ENCODE measurements around the gene VEGFD. TPM values are rescaled to one million over a fixed set of nuclear protein-coding genes. Genes with fewer than 3 reads are reported as not detected.
A peak's percentile ranks its signal among the peaks of the same experiment; 100 is the strongest.

The VEGFD gene
- polyA plus RNA-seq, 2 of the 4 experiments (the other 2 are of a cell fraction) = 0.57 to 1.8 TPM

DNA sequence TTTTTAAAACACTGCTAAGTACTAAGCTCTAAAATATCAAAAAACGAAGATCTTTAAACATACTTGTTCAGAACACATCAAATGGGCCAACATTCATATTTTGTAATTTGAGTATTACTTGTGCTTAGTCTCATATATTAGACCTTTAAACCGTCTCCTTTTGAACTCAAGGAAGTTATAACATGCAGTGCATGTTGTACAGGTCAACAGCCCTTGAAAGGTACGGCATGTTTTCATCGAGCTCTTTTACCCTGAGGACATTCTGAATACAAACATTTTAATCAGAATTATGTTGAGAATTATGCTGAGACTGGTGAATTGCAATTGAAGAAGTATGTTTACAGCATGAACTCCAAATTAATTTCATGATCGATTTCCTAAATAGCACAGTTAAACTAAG is 61.7 kb downstream of the VEGFD start:
- Histone ChIP-seq H3K9me3 (no peaks in the 10 kb centered on the region), H3K4me1 (no peaks in the 10 kb centered on the region), H3K27ac (no peak overlapping the region), H3K4me2 (no peak overlapping the region), H3K4me3 (no peak overlapping the region)
- no peak for DNase-seq (ENCODE audit: low read depth in 1 of 2, low spot score in 1 of 2)
- 90% methylated on average over 5 of the region's 5 CpGs for WGBS (ENCODE audit: missing lambda C conversion rate)
- ATAC-seq = no peak
- TF ChIP-seq JUNB (IDR thresholded peaks at IDR 0.05) (no peak), SMC3 (IDR thresholded peaks at IDR 0.05) (no peak), FOSB (CRISPR knock-in tag; IDR thresholded peaks at IDR 0.05) (no peak)
- TF ChIP-seq, protein P1, sequence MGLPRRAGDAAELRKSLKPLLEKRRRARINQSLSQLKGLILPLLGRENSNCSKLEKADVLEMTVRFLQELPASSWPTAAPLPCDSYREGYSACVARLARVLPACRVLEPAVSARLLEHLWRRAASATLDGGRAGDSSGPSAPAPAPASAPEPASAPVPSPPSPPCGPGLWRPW (IDR thresholded peaks at IDR 0.05) = no peak
- ChIA-PET POLR2A (no interaction called here), CTCF (no interaction called here)
- peak; percentile 96 for FAIRE-seq

DNA sequence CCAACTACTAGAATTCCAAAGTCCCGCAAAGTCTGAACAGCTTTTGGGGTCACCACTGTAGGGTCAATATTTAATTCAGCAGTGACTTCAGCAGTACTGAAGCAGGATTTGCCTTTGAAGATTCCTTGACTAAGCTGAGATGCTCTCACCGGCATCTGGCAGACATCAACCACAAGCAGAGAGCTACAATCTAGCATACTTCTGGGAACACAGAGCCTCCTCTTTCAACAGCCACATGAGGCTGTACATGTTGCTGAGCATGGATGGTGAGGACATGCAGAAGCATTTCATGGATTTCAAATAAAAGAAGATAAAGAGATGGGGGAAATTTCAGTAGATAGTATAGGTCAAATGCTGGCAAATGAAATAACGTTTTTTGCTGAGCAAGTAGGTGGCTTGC is 62.1 kb downstream of the VEGFD start:
- CTCF ChIA-PET = no interaction called here
- POLR2A ChIA-PET = no interaction called here
- TF ChIP-seq ZSCAN20 (CRISPR knock-in tag; IDR thresholded peaks at IDR 0.05) = no peak
- no peak for TF ChIP-seq MAFK (IDR thresholded peaks at IDR 0.05; ENCODE audit: partially characterized antibody)
- no peak for TF ChIP-seq ZC3H11A (IDR thresholded peaks at IDR 0.05)
- TF ChIP-seq CBX8 (IDR thresholded peaks at IDR 0.05) = no peak
- no peak for TF ChIP-seq KDM1A (IDR thresholded peaks at IDR 0.05; ENCODE audit: low read depth)
- no peak for TF ChIP-seq TP53 (CRISPR knock-in tag; IDR thresholded peaks at IDR 0.05)
- TF ChIP-seq, protein P2, sequence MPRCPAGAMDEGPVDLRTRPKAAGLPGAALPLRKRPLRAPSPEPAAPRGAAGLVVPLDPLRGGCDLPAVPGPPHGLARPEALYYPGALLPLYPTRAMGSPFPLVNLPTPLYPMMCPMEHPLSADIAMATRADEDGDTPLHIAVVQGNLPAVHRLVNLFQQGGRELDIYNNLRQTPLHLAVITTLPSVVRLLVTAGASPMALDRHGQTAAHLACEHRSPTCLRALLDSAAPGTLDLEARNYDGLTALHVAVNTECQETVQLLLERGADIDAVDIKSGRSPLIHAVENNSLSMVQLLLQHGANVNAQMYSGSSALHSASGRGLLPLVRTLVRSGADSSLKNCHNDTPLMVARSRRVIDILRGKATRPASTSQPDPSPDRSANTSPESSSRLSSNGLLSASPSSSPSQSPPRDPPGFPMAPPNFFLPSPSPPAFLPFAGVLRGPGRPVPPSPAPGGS (IDR thresholded peaks at IDR 0.05) = no peak
- no peak for TF ChIP-seq FOSL2 (IDR thresholded peaks at IDR 0.05)
- no peak for TF ChIP-seq FOSL2 (CRISPR knock-in tag; IDR thresholded peaks at IDR 0.05)
- no peak for TF ChIP-seq FOXS1 (CRISPR knock-in tag; IDR thresholded peaks at IDR 0.05)
- no peak for TF ChIP-seq TFCP2L1 (CRISPR knock-in tag; IDR thresholded peaks at IDR 0.05)
- TF ChIP-seq HOXB13 (CRISPR knock-in tag; IDR thresholded peaks at IDR 0.05; ENCODE audit: low read depth) = no peak
- TF ChIP-seq, protein P3, sequence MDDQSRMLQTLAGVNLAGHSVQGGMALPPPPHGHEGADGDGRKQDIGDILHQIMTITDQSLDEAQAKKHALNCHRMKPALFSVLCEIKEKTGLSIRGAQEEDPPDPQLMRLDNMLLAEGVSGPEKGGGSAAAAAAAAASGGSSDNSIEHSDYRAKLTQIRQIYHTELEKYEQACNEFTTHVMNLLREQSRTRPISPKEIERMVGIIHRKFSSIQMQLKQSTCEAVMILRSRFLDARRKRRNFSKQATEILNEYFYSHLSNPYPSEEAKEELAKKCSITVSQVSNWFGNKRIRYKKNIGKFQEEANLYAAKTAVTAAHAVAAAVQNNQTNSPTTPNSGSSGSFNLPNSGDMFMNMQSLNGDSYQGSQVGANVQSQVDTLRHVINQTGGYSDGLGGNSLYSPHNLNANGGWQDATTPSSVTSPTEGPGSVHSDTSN (IDR thresholded peaks at IDR 0.05) = no peak
- no peak for TF ChIP-seq FOSB (CRISPR knock-in tag; IDR thresholded peaks at IDR 0.05)
- TF ChIP-seq RFX5 (IDR thresholded peaks at IDR 0.05) = no peak
- TF ChIP-seq, protein P4, sequence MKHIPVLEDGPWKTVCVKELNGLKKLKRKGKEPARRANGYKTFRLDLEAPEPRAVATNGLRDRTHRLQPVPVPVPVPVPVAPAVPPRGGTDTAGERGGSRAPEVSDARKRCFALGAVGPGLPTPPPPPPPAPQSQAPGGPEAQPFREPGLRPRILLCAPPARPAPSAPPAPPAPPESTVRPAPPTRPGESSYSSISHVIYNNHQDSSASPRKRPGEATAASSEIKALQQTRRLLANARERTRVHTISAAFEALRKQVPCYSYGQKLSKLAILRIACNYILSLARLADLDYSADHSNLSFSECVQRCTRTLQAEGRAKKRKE (CRISPR knock-in tag; IDR thresholded peaks at IDR 0.05; ENCODE audit: low read depth) = no peak
- TF ChIP-seq HEYL (CRISPR knock-in tag; IDR thresholded peaks at IDR 0.05) = no peak
- no peak for TF ChIP-seq KDM5A (IDR thresholded peaks at IDR 0.05)
- DNase-seq (ENCODE audit: low read depth in 1 of 2, low spot score in 1 of 2) = no peak
- ATAC-seq = no peak
- FAIRE-seq = no peak
- 78% methylated on average over 2 of the region's 3 CpGs for WGBS (ENCODE audit: missing lambda C conversion rate)
- Histone ChIP-seq H3K27ac (no peak overlapping the region), H3K4me3 (no peak overlapping the region), H3K9me3 (no peaks in the 10 kb centered on the region), H3K4me2 (no peak overlapping the region), H3K4me1 (no peaks in the 10 kb centered on the region)

DNA sequence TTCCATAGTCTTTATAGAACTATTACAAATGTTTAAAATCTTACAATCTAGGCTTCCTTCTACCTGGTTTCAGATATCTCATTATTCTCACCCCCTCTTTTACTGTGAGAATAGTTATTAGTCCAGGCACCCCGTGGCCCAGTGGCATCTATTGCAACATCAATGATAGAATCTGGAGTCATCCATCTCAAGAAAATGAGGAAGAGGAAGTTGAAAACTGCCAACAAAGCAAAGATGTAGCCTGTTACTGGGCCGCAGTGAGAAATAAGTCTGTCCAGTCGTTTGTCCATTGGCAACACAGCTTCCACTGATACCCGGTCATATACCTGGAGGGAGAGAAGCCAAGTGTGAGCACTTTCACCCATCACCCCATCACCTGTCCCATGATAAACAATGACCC is 62.8 kb downstream of the VEGFD start:
- no peaks in the 10 kb centered on the region for H3K4me1 ChIP-seq
- DNase-seq (ENCODE audit: low read depth in 1 of 2, low spot score in 1 of 2) (no peak), ATAC-seq (no peak), FAIRE-seq (no peak)
- ChIA-PET CTCF (no interaction called here), POLR2A (no interaction called here)
- no peak overlapping the region for H3K27ac ChIP-seq
- H3K4me2 ChIP-seq = no peak overlapping the region
- no peak overlapping the region for H3K4me3 ChIP-seq
- H3K9me3 ChIP-seq = no peaks in the 10 kb centered on the region
- 84% methylated on average over 4 of the region's 4 CpGs for whole genome bisulfite sequencing (ENCODE audit: missing lambda C conversion rate)
- TF ChIP-seq NPAS2 (CRISPR knock-in tag; IDR thresholded peaks at IDR 0.05; ENCODE audit: borderline replicate concordance) (no peak), ESRRA (IDR thresholded peaks at IDR 0.05; ENCODE audit: borderline replicate concordance, low read length) (no peak), MYC (IDR thresholded peaks at IDR 0.05; ENCODE audit: borderline replicate concordance, low read length) (no peak), TFCP2L1 (CRISPR knock-in tag; IDR thresholded peaks at IDR 0.05) (no peak), CHD2 (IDR thresholded peaks at IDR 0.05; ENCODE audit: low read length, partially characterized antibody) (no peak), RCOR1 (IDR thresholded peaks at IDR 0.05; ENCODE audit: low read depth, low read length) (no peak), PHF8 (IDR thresholded peaks at IDR 0.05; ENCODE audit: borderline replicate concordance, low read depth) (no peak), FOSL2 (IDR thresholded peaks at IDR 0.05) (no peak), FOSL2 (CRISPR knock-in tag; IDR thresholded peaks at IDR 0.05) (no peak)
- TF ChIP-seq, protein P5, sequence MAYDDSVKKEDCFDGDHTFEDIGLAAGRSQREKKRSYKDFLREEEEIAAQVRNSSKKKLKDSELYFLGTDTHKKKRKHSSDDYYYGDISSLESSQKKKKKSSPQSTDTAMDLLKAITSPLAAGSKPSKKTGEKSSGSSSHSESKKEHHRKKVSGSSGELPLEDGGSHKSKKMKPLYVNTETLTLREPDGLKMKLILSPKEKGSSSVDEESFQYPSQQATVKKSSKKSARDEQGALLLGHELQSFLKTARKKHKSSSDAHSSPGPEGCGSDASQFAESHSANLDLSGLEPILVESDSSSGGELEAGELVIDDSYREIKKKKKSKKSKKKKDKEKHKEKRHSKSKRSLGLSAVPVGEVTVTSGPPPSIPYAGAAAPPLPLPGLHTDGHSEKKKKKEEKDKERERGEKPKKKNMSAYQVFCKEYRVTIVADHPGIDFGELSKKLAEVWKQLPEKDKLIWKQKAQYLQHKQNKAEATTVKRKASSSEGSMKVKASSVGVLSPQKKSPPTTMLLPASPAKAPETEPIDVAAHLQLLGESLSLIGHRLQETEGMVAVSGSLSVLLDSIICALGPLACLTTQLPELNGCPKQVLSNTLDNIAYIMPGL (CRISPR knock-in tag; IDR thresholded peaks at IDR 0.05; ENCODE audit: borderline replicate concordance) = no peak
- TF ChIP-seq, protein P3 (IDR thresholded peaks at IDR 0.05) = no peak
- TF ChIP-seq, protein P2 (IDR thresholded peaks at IDR 0.05) = no peak
